K562 (cell line): ENCODE data around the gene FAM124A. TPM values are rescaled to one million over a fixed set of nuclear protein-coding genes. Genes with fewer than 3 reads are reported as not detected.

Experiments
- ATAC-seq: fragments of 200-7000 bp; cut with Tn5 transposase; 3 replicates; pipeline ENCODE4 v1.9.1; 2020; ENCODE audit warnings: moderate library complexity
- BruUV-seq: library from RNA; stranded (reverse); fragments of 400-500 nt; replicated peaks from 2 replicates; lab custom pipeline; 2021; lab: Mats Ljungman, UMichigan
- CTCF ChIA-PET: fragments of 300-600 bp; formaldehyde crosslinking; extraction: SDS; loops from one replicate; lab custom pipeline; 2021; ENCODE audit warnings: low intra/inter-chr PET ratio; lab: Yijun Ruan, JAX
- POLR2A ChIA-PET: fragments of 300-600, 350-650 bp; sonication (Branson Sonifier 250); formaldehyde crosslinking; extraction: SDS; loops from one replicate; lab custom pipeline; 2021; ENCODE audit warnings: antibody characterized with exemption, inconsistent platforms; lab: Yijun Ruan, JAX
- DNase-seq, 4 experiments: peaks; one replicate each; pipeline versions ENCODE4 v3.0.0 to v3.0.0-alpha.2; 2011 to 2018; ENCODE audit warnings: low spot score in 3 of 4, mixed read lengths in 3 of 4; ENCODE audit errors: extremely low read depth in 1 of 4
- FAIRE-seq: peaks from 2 replicates; lab custom pipeline; 2011; peaks lifted over from hg19 to GRCh38; lab: Jason Lieb, UNC
- H2AFZ ChIP-seq: 2 replicates; pipeline ENCODE4 v1.6.0; 2011; ENCODE audit warnings: low read depth, low read length, control low read depth, inconsistent platforms
- H3K27ac ChIP-seq: fragments of 200-600 bp; 3 replicates; pipeline ENCODE4 v1.8.0; 2011; ENCODE audit warnings: low read depth, mild to moderate bottlenecking, control low read depth, inconsistent platforms, low read length, moderate library complexity, mixed read lengths; ENCODE audit errors: extremely low read depth
- H3K27me3 ChIP-seq, 2 experiments: fragments of 300-600 bp in 1 of 2; 2 replicates in 1 of 2; 3 replicates in 1 of 2; pipeline versions ENCODE4 v1.6.0 to v1.8.0; 2011; ENCODE audit warnings: inconsistent platforms in 2 of 2, low read length in 2 of 2, mild to moderate bottlenecking in 1 of 2, mixed read lengths in 1 of 2, moderate library complexity in 1 of 2; ENCODE audit not compliant: control insufficient read depth in 2 of 2, insufficient read depth in 2 of 2
- H3K36me3 ChIP-seq: fragments of 300-600 bp; 3 replicates; pipeline ENCODE4 v1.8.0; 2011; ENCODE audit warnings: mild to moderate bottlenecking, low read length, inconsistent platforms; ENCODE audit not compliant: control insufficient read depth, insufficient read depth
- H3K4me1 ChIP-seq, 2 experiments: fragments of 200-600 bp in 1 of 2; replicated peaks in 1 of 2; 2 replicates in 1 of 2; 3 replicates in 1 of 2; pipeline versions ENCODE4 v1.5.1 to v1.8.0; 2011; ENCODE audit warnings: inconsistent platforms in 2 of 2, low read length in 2 of 2, mild to moderate bottlenecking in 1 of 2, mixed read lengths in 1 of 2, moderate library complexity in 1 of 2; ENCODE audit not compliant: control insufficient read depth in 2 of 2, insufficient read depth in 2 of 2
- H3K4me2 ChIP-seq: 2 replicates; pipeline ENCODE4 v1.6.1; 2011; ENCODE audit warnings: low read length, control low read depth, inconsistent platforms, mixed read lengths; ENCODE audit not compliant: insufficient read depth
- H3K4me3 ChIP-seq: fragments of 200-600 bp; sonication (generic), shearing (Covaris generic); 2 replicates; pipeline ENCODE4 v1.5.1; 2016; ENCODE audit warnings: control low read depth, inconsistent platforms
- H3K79me2 ChIP-seq: fragments of 200-600 bp; 3 replicates; pipeline ENCODE4 v1.8.0; 2011; ENCODE audit warnings: low read length, inconsistent platforms; ENCODE audit not compliant: control insufficient read depth, insufficient read depth
- H3K9ac ChIP-seq, 2 experiments: 2 replicates each; pipeline versions ENCODE4 v1.6.0 to v1.6.1; 2011; ENCODE audit warnings: low read depth in 2 of 2, low read length in 2 of 2, control low read depth in 1 of 2, inconsistent platforms in 1 of 2, mild to moderate bottlenecking in 1 of 2, mixed read lengths in 1 of 2; ENCODE audit not compliant: insufficient read depth in 1 of 2
- H3K9me1 ChIP-seq: one replicate; pipeline ENCODE4 v1.6.0; 2011; ENCODE audit warnings: inconsistent platforms, mild to moderate bottlenecking, low read length, moderate library complexity; ENCODE audit not compliant: control insufficient read depth, insufficient read depth
- H3K9me3 ChIP-seq: replicated peaks from 2 replicates; pipeline ENCODE4 v1.5.1; 2011; ENCODE audit warnings: low read depth, low read length, inconsistent platforms; ENCODE audit not compliant: control insufficient read depth, insufficient read depth
- H4K20me1 ChIP-seq: replicated peaks from 2 replicates; pipeline ENCODE4 v1.6.1; 2011; ENCODE audit warnings: low read length, inconsistent platforms, mixed read lengths; ENCODE audit not compliant: control insufficient read depth, insufficient read depth
- E2F3 ChIP-seq: fragments of 250-450 bp; sonication (Bioruptor Pico); IDR thresholded peaks from 2 replicates; pipeline ENCODE4 v1.4.0; 2020; ENCODE audit warnings: mild to moderate bottlenecking
- ETS2 ChIP-seq: IDR thresholded peaks from 2 replicates; pipeline ENCODE4 v1.6.1; 2016; ENCODE audit warnings: borderline replicate concordance, missing genetic modification characterization, mild to moderate bottlenecking, moderate library complexity, missing compliant biosample characterization; ENCODE audit not compliant: poor library complexity, severe bottlenecking
- GABPA ChIP-seq: fragments of 200-800 bp; sonication (Bioruptor generic); conservative IDR thresholded peaks from 2 replicates; pipeline ENCODE4 v1.6.1; 2016; ENCODE audit warnings: low read depth, missing genetic modification characterization, missing compliant biosample characterization
- POLR2A ChIP-seq: fragments of 450-650 bp; conservative IDR thresholded peaks from 2 replicates; pipeline ENCODE4 v1.6.1; 2016
- POLR2AphosphoS5 ChIP-seq: IDR thresholded peaks from 2 replicates; pipeline ENCODE4 v1.6.1; 2011; ENCODE audit warnings: mild to moderate bottlenecking, low read depth, low read length, moderate library complexity; ENCODE audit not compliant: control insufficient read depth, insufficient read depth
- POLR2H ChIP-seq: IDR thresholded peaks from 2 replicates; pipeline ENCODE4 v1.6.1; 2016; ENCODE audit warnings: missing genetic modification characterization, low read depth, mild to moderate bottlenecking, control low read depth, missing compliant biosample characterization, moderate library complexity
- PTBP1 ChIP-seq: fragments of 200-400 bp; formaldehyde crosslinking; IDR thresholded peaks from 2 replicates; pipeline ENCODE4 v1.6.1; 2017; ENCODE audit warnings: low read depth, low read length
- SIN3A ChIP-seq, 2 experiments: fragments of 150-350 bp in 1 of 2; IDR thresholded peaks; 2 replicates each; pipeline ENCODE4 v1.6.1; 2011 to 2016; ENCODE audit warnings: borderline replicate concordance in 2 of 2, low read depth in 2 of 2, low read length in 2 of 2, mild to moderate bottlenecking in 2 of 2, moderate library complexity in 2 of 2; ENCODE audit not compliant: control insufficient read depth in 1 of 2
- SNIP1 ChIP-seq: fragments of 450-650 bp; IDR thresholded peaks from 2 replicates; pipeline ENCODE4 v1.7.1; 2017; ENCODE audit warnings: low read depth, mild to moderate bottlenecking
- SP1 ChIP-seq: sonication (generic); formaldehyde crosslinking; IDR thresholded peaks from 2 replicates; pipeline ENCODE4 v1.8.1; 2022; ENCODE audit warnings: mild to moderate bottlenecking, missing genetic modification reagents
- SUPT5H ChIP-seq: fragments of 450-650 bp; IDR thresholded peaks from 2 replicates; pipeline ENCODE4 v1.6.1; 2016
- TBP ChIP-seq: optimal IDR thresholded peaks from 2 replicates; pipeline ENCODE3; 2011; ENCODE audit warnings: low read depth, low read length, improper control_type of control experiment
- WHSC1 ChIP-seq: IDR thresholded peaks from one replicate; pipeline ENCODE4 v1.6.1; 2012; ENCODE audit warnings: low read length, control low read depth, inconsistent platforms
- WGBS: fragments of 100-300 bp; shearing (Covaris generic); methylation state at CpG from one replicate; pipeline ENCODE4 v1.1.6; 2016; ENCODE audit warnings: low coverage, mixed read lengths; ENCODE audit not compliant: insufficient coverage; ENCODE audit errors: missing lambda C conversion rate; 5-methylcytosine and 5-hydroxymethylcytosine counted together
- in situ Hi-C: fragments of 300-500 bp; cut with MboI; formaldehyde crosslinking; loops from 4 replicates; pipeline ENCODE4 v1.15.0; 2018; ENCODE audit warnings: inconsistent platforms, mixed read lengths
- intact Hi-C: fragments of 100-400 bp; cut with micrococcal nuclease; formaldehyde crosslinking; loops from 2 replicates; pipeline ENCODE4 v1.14.2; 2022
- polyA plus RNA-seq, 8 experiments: library from polyadenylated mRNA; depleted of rRNA in 4 of 8; stranded (reverse) in 5 of 8; unstranded in 3 of 8; fragments of >200 nt; fragmentation: Nextera tagmentation in 2 of 8; fragmentation: Illumina TruSeq in 1 of 8; extraction: Ambion mirVana in 2 of 8; extraction: Trizol in 1 of 8; gene quantifications; 2 replicates each; pipeline versions ENCODE4 v1.2.1 to v1.2.3, GENCODE V29; 2011 to 2014; ENCODE audit warnings: inconsistent platforms in 1 of 8, missing spikeins in 1 of 8
- total RNA-seq, 7 experiments: library from RNA; depleted of rRNA in 6 of 7; stranded (reverse); fragments of >200 nt in 6 of 7; fragmentation: Illumina TruSeq in 2 of 7; extraction: Trizol in 2 of 7; gene quantifications; 2 replicates each; pipeline versions ENCODE4 v1.2.1 to v1.2.3, GENCODE V29; 2011 to 2021; ENCODE audit warnings: low replicate concordance in 1 of 7
- TF ChIP-seq, protein P1 (sequence below): fragments of 250-450 bp; sonication (Bioruptor Pico); IDR thresholded peaks from 2 replicates; pipeline ENCODE4 v1.4.0; 2020; ENCODE audit warnings: mild to moderate bottlenecking, moderate library complexity
- TF ChIP-seq, protein P2 (sequence below), 2 experiments: fragments of 450-650 bp in 1 of 2; sonication (generic) in 1 of 2; formaldehyde crosslinking; conservative IDR thresholded peaks; 2 replicates each; pipeline versions ENCODE4 v1.4.0 to v1.8.1; 2020 to 2022; ENCODE audit warnings: mild to moderate bottlenecking in 1 of 2, missing genetic modification reagents in 1 of 2

The FAM124A gene
- total and polyA plus RNA-seq, 9 of the 15 experiments (the other 6 are each of a cell fraction or from before 2014, with no cell fraction given) = not detected

DNA sequence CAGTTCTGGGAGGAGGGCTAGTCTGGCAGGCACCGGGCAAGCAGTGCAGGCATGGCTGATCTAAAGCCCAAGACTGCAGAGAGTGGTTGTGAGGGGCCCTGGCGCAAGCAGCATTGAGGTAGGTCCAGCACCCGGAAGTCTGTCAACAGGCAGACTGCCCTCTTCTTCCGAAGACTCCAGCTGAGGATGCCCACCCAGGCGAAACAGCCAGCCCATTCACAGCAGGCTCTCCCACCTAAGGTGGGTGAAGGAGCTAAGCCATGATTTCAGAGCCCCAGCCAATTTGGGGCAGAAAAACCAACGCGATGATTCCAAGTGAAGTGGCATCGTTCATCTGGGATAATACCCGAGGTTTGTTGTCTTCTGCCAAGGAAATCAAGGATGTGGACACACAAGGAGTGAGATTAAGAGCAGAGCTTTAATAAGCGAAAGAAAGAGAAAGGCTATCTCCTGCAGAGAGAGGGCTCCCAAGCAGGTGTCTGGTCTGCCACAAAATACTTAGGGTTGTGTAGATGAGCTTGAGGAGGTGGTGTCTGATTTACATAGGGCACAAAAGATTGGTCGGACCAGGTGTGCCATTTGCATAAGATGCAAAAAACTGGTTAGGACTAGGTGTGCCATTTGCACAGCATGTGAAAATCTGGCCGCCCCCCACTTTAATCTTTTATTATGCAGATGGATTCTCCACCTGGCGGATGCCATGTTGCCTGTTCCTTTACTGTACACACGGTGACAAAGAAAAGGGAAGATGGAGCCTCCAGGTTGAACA is 22.6 kb downstream of the FAM124A start:
- Histone ChIP-seq H3K79me2 (no peaks in the 10 kb centered on the region), H3K36me3 (no peaks in the 10 kb centered on the region), H3K4me1 (no peaks in the 10 kb centered on the region), H3K4me3 (no peak overlapping the region), H4K20me1 (no peaks in the 10 kb centered on the region), H3K9ac (no peak overlapping the region), H3K9me1 (no peaks in the 10 kb centered on the region), H3K9me3 (no peaks in the 10 kb centered on the region), H3K27ac (no peak overlapping the region), H3K27me3 (peaks cover 7 to 22% of the 10 kb centered on the region in 2 experiments; a peak in 3 of 5 replicates)
- in situ Hi-C loops (no loop called here), intact Hi-C loops (no loop called here)
- ChIA-PET POLR2A (no interaction called here), CTCF (no interaction called here)
- under 1% methylated on average over 14 of the region's 14 CpGs for WGBS
- DNase-seq (no peak), ATAC-seq (no peak; the same call in 2 of the 3 replicates), FAIRE-seq (no peak)
- no TSS peak for BruUV-seq
- TF ChIP-seq POLR2A (peak; percentile 61), WHSC1 (no peak), POLR2H (no peak), SNIP1 (no peak), POLR2AphosphoS5 (peak; percentile 24; the same call in 1 of the 2 replicates), PTBP1 (peak; percentile 61; the same call in 1 of the 2 replicates), SP1 (CRISPR knock-in tag) (no peak), TBP (peak; percentile 23), E2F3 (CRISPR knock-in tag) (no peak), ETS2 (tag) (no peak), SIN3A (IDR thresholded peaks at IDR 0.05; ENCODE audit: borderline replicate concordance in 2 of 2, control insufficient read depth in 1 of 2, low read depth in 2 of 2, low read length in 2 of 2) (no peak), SUPT5H (no peak), GABPA (tag) (no peak)
- TF ChIP-seq, protein P1, sequence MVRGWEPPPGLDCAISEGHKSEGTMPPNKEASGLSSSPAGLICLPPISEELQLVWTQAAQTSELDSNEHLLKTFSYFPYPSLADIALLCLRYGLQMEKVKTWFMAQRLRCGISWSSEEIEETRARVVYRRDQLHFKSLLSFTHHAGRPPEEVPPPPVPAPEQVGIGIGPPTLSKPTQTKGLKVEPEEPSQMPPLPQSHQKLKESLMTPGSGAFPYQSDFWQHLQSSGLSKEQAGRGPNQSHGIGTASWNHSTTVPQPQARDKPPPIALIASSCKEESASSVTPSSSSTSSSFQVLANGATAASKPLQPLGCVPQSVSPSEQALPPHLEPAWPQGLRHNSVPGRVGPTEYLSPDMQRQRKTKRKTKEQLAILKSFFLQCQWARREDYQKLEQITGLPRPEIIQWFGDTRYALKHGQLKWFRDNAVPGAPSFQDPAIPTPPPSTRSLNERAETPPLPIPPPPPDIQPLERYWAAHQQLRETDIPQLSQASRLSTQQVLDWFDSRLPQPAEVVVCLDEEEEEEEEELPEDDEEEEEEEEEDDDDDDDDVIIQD (CRISPR knock-in tag) = no peak
- TF ChIP-seq, protein P2, sequence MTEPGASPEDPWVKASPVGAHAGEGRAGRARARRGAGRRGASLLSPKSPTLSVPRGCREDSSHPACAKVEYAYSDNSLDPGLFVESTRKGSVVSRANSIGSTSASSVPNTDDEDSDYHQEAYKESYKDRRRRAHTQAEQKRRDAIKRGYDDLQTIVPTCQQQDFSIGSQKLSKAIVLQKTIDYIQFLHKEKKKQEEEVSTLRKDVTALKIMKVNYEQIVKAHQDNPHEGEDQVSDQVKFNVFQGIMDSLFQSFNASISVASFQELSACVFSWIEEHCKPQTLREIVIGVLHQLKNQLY (CRISPR knock-in tag; conservative IDR thresholded peaks at IDR 0.05) = no peak
- TF ChIP-seq, all 486 proteins: peak for 4
- H2AFZ ChIP-seq = no peak overlapping the region
- no peak overlapping the region for H3K4me2 ChIP-seq
